Choroid plexus epithelial cell (primary cell): ENCODE measurements around the gene BEST1.

Source experiments
- DNase-seq: peaks from one replicate; pipeline ENCODE4 v3.0.0-alpha.2; 2010; ENCODE audit warnings: low read depth
- H3K4me3 ChIP-seq: 2 replicates; pipeline ENCODE4 v1.5.1; 2011; ENCODE audit warnings: low read depth, mild to moderate bottlenecking, control low read depth, low read length, moderate library complexity
- CTCF ChIP-seq: conservative IDR thresholded peaks from 2 replicates; pipeline ENCODE4 v1.5.1; 2011; ENCODE audit warnings: low read depth, mild to moderate bottlenecking, control low read depth, inconsistent platforms, low read length, moderate library complexity

Gene BEST1

GRCh38 chr11:61971248-61972111 lies 21.3 kb downstream of the BEST1 start:
- peak overlapping the region; percentile 14 for H3K4me3 ChIP-seq

GRCh38 chr11:61972112-61972671 lies 22.0 kb downstream of the BEST1 start:
- no peak for DNase-seq
- peak overlapping the region; percentile 2 for H3K4me3 ChIP-seq

More at GRCh38 chr11:61971248-61972111, 21.3 kb downstream of the BEST1 start:
- DNase-seq, result peak; percentile 100
- TF ChIP-seq CTCF, result no peak

GRCh38 chr11:61972672-61973475 lies 22.7 kb downstream of the BEST1 start:
- no peak for TF ChIP-seq CTCF
- DNase-seq, result peak; percentile 97
- H3K4me3 ChIP-seq, result peak overlapping the region; percentile 2

More at GRCh38 chr11:61972112-61972671, 22.0 kb downstream of the BEST1 start:
- TF ChIP-seq CTCF, result no peak

- DNase-seq, result no peak
- no peak overlapping the region for H3K4me3 ChIP-seq
- peak; percentile 9 for TF ChIP-seq CTCF
Measured at GRCh38 chr11:61973476-61974162, 23.5 kb downstream of the BEST1 start.

- TF ChIP-seq CTCF, result no peak
- no peak for DNase-seq
- H3K4me3 ChIP-seq, result no peak overlapping the region
Measured at GRCh38 chr11:61974766-61975631, 24.8 kb downstream of the BEST1 start.
